Fibroblast of lung (primary cell): ENCODE data around the gene NCEH1.

Experiments
- CTCF ChIP-seq, 2 donors: IDR thresholded peaks in 1 of 2; conservative IDR thresholded peaks in 1 of 2; 1 replicate in 1 of 2; 2 replicates in 1 of 2; pipeline ENCODE4 v1.5.1; 2011 to 2012; ENCODE audit warnings: low read length in 2 of 2, control low read depth in 1 of 2, inconsistent platforms in 1 of 2, low read depth in 1 of 2, mild to moderate bottlenecking in 1 of 2
- EZH2 ChIP-seq: IDR thresholded peaks from 2 replicates; pipeline ENCODE4 v1.5.1; 2012; ENCODE audit warnings: low read length, control low read depth, mild to moderate bottlenecking; ENCODE audit errors: missing control alignments

GRCh38 chr3:172699031-172699430 is 11.8 kb downstream of the NCEH1 start:
- no peak for TF ChIP-seq CTCF (conservative IDR thresholded peaks at IDR 0.05 in 1 of 2, IDR thresholded peaks at IDR 0.05 in 1 of 2; ENCODE audit: low read depth in 1 of 2, low read length in 2 of 2)
- no peak for TF ChIP-seq EZH2
